NCI-H2171 treated with DMSO at 0.1 percent for 48 hours (cell line): Measurements from ENCODE around the gene CR1.
"Not testable (repeated sequence)": the region's sequence is repeated elsewhere in the genome, so short reads cannot be mapped to it uniquely, and the experiment has no call there.

Experiments used
- DNase-seq: peaks from one replicate; lab custom pipeline; 2025; lab: John Stamatoyannopoulos, UW

Gene CR1

DNA sequence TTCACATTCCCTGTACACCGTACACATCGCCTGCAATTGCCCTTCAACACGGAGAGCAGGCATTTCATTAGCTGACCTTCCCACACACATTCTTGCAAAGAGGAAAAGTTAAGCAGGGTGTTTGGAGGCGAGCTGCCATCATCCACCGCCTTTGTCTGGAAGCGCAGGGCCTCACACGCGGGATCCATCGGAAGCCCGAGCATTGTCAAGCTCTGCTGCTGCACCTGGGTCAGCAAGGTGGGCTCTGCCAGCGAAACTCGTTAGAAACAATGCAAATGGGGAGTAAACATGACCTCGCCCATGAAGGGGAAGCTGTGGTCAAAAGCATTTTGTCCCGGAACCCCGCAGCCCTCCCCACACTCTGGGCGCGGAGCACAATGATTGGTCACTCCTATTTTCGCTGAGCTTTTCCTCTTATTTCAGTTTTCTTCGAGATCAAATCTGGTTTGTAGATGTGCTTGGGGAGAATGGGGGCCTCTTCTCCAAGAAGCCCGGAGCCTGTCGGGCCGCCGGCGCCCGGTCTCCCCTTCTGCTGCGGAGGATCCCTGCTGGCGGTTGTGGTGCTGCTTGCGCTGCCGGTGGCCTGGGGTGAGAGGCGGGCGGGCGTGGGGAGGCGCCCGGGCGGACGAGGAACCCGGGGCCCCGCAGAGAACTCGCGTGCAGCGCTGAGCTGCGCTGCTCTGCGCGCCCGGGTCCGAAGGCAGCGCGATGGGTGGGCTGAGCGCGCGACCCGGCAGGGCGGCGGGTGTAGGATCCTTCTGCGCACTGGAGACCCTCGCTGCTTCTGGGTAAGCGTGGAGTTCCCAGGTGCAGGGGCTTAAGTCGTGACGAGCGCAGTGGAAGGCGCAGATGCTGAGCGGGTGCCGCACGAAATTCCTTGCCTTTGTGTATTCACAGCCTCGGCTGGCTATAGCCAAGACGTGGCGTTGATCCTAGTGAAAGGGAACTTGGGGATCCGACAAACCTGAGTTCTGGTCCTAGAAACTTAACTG is at the start of gene CR1:
TSS of gene CR1 (plus strand) at position 357 of the 992 bp plus-strand sequence. CDS start at position 468, 111 bp downstream.
- DNase-seq: no peak

DNA sequence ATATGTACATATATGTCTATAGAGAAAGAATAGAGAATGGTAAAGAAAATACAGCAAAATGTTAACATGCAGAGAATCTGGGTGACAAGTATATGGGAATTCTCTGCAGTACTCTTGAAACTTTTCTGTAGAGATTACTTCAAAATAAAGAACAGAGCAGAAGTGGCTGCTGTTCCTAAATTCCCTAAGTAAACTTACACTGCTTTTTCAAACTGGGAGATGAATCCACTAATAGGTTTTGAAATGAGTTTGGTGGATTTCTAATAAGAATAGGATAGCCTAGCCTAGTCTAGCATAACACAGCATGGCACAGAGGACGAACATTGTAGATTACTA is 42.3 kb upstream of the CR1 start:
- DNase-seq: no peak

DNA sequence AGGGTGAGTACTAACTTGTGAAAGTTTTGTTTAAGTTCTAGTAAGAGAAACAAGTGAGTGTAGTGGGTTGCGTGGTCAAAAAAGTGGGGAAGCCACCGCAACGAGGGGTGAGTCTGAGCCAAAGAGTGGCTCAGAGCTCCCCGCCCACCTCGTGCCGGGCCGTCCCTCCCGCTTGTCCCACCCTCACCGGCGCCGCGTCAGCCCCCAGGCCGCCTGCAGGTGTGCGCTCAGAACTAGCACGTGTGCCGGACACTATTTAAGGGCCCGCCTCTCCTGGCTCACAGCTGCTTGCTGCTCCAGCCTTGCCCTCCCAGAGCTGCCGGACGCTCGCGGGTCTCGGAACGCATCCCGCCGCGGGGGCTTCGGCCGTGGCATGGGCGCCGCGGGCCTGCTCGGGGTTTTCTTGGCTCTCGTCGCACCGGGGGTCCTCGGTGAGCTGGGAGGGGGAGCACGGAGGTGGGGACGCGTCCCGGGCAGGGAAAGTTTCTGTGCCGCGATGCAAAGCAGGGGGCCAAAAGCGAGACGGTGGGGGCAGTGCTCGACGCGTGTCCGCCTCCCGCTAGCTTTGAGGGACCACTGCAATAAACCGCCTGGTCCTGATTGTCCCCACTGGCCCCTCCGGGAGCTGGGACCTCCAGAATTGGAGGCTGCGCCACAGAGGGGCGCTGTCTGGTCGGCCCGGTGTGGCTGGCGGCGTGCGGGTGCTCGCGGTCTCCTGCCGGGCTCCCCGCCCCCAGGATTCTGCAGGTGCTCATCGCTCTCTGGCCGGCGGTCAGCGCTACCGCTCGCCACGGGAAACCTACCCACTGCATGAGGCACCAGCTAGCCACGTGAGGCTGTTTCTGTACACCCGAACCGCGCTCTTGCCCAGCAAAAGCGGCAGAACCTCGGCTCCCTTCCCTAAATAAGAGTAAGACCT is 41.7 kb upstream of the CR1 start, which contains the start of gene CR2:
TSS of gene CR2 (plus strand) at position 283 of the 919 bp plus-strand sequence. CDS start at position 374, 91 bp downstream.
- no peak for DNase-seq

DNA sequence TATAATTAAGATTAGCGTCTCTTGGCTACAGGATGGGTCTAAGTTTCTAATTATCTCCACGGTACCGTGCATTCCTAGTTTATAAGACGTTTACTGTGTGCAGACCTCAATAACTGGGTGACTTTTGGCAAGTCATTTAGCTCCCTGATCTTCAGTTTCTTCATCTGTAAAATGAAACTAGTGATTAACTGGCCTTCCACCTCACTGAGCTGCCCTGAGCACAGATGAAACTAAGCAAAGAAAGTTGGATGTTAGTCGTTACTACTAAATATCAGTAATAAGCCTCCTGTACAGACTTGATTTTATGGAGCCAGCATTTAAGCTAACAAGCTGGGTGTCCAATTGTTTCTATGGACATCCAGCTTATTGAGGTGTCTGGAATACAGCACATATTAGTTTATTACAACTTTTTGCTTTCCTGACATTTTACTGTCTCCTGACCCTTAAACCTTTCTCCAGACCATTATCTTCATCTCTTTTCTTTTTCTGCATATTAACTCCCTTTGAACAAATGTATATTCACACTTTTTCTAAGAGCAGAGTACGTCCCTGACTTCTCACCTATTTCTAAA is 40.7 kb upstream of the CR1 start:
- no peak for DNase-seq

DNA sequence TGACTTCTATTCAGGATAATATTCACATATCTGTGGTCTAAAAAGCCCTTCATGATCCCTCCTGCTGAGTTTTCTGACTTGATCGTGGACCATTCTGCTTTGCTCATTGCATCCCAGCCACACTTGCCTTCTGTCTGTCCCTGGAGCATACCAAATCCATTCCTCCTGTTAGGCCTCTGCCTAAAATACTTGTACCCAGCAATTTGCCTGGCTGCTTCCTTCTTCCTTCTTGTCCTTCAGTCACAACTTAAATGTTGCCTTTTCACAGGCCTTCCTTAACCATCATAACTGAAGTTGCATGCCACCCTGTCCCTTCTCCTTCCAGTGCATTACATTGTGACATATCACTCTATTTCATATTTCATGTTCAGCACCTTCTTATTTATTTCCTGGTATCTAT is 37.5 kb upstream of the CR1 start:
- no peak for DNase-seq

DNA sequence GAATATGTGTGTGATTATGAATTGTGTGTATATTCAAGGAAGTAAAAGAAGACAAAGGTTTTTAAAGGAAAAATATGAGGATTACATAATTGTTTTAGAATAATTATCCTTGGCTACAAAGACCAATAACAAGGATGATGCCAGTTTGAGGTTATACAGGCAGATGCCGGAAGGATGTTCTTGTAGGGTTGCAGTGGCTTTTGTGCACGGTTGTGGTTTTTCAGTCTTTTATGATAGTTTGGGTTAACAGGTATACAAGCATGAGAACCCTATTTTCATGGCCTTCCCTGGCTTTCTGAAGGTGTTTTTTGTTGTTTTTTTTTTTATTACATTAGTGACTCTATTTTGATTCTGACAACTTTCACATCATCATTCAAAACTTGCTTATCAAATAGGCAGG is 36.9 kb upstream of the CR1 start:
- DNase-seq: no peak

DNA sequence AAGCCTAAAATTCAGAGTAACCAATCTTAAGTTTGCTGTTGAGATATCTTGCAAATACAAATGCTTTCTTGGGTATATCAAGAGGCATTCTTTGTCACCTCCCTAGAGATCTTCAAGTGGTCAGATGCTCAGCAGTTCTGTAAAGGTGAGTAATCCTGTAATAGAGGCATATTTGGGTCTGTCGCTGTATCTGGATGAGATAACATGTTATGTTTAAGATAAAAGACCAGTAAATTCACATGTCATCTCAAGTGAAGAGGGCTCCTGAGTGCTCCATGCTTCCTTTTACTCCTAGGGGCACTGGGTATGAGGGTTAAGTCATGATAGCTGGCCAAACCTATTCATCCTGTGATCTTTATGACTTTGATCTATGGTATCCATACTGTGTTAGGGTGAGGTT is 34.3 kb upstream of the CR1 start:
- no peak for DNase-seq

DNA sequence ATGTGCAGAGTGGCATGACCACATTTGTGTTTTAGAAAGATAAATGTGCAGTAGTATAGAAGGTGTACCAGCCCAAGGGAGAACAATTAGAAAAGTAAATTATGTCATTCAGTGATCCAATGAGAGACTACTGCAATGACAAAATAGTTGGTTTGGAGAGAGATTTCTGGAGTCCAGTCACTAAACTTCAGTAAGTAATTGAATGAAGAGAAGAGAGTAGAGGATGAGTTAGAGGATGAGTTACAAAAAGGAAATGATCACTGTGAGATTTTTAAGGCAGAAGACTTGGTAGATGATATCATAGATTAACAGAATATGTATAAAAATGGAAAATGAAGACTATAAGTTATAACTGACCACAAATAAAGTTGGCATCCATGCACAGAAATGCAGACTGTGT is 33.4 kb upstream of the CR1 start:
- DNase-seq: no peak

DNA sequence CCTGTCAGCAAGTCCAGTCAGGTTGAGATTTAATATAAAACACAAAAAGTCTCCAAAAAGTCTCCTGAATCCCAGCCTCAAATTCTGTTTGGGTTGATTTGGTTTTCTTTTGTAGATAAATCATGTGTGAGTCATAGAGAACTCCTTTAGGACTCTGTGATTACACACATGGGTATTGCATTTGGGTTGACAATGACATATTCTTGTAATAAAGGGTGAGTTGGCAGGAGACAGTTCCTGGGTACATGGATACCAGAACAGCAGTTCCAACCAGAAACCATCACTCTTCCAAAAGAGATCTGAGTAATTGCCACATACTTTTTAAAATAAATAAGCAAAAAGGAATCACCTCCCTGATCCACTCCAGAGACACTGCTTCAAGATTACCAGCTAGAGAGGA is 32.9 kb upstream of the CR1 start:
- no peak for DNase-seq

DNA sequence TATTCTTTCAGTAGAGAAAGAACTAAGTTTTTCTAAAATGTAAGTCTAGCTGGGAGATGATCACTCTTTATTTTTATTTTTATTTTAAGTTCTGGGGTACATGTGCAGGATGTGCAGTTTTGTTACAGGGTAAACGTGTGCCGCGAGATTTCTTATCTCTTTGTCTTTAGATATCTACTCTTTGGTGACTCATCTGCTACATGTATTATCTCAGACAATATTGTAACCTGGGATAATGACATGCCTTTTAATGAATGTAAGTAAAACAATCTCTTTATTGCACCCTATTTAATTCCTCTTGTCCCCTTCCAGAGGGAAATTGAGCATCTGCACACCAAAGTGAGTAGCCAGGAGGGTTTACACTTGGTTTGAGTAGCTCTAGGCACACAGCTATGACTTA is 32.4 kb upstream of the CR1 start:
- no peak for DNase-seq

DNA sequence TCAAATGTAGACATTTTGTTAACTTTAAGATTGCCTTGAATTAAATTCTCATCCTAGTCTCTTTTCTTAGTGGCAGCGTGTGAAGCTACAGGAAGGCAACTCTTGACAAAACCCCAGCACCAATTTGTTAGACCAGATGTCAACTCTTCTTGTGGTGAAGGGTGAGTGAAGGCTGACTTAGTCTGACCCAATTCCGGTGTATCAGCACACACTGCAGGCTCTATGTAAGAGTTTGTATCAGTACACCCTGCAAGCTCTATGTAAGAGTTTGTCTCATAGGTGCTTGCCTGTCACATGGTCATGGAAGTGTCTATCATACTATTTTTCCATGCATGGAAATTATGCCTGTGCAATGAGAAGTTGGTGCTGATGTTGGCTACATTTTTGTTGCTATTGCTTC is 25.0 kb upstream of the CR1 start:
- DNase-seq: no peak

DNA sequence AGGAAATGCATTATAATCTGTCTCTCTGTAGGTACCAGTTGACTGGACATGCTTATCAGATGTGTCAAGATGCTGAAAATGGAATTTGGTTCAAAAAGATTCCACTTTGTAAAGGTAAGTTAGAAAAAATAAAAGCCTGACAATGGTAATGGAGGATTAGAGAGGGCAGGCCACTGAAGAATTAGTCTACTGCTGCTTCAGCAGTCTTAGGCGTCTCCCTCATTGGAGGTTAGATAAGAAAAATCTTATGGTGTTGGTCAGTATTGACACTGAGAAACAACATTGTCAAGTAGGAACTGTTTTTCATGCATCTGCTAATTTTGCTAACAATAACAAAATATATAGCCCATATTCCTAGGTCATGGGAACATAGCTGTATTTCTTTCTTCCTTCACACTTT is 21.7 kb upstream of the CR1 start:
- no peak for DNase-seq

DNA sequence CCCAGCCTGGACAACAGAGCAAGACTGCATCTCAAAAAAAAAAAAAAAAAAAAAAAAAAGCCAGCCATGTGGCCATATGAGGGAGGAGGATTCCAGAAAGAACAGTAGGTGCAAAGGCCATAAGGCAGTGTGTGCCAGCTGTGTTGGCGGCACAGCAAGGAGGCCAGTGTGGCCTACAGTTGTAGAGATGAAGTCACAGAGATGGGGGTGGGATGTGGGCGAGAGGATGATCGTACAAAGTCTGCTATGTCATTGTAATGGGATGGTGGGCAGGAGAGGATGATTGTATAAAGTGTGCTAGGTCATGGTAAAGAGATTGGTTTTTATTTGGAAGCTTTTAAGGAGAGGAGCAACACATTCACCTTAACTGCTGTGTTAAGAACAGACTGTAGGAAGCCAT is 9.8 kb upstream of the CR1 start:
- no peak for DNase-seq

DNA sequence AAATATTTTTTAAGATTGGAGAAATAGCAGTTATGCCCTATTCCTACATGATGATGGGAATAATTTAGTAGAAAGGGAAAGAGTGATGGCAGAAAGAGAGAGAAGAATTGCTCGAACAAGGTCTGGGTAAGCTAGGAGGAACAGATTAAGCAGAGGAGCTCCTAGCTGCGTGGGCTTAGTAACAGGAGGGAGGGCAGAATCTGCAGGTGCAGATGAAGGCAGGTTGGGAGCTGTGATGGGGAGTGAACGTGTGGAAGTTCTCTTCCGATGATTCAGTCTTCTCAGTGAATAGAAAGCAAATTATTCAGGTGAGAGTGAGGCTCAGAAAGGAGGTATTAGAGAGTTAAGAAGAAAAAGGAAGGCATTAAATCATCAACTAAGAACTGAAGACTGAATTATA is 8.3 kb upstream of the CR1 start:
- DNase-seq: no peak

DNA sequence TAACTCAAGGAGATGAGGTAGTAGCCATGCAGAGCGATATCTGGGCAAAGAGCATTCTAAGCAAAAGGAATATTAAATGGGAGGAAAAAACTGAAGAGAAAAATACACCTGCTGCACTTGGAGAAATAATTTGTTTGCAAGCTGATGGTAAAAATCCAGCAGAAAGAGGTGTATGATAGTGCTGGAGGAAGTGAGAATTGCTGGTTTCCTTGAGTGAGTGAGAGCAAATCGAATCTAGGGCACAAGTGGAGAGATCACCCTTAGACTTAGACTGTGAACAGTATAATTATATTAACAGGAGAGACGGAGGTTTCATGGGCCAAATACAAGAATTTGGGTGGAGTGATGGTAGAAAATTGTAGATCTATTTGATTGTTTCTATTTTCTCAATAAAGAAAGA is 2.7 kb upstream of the CR1 start:
- no peak for DNase-seq

DNA sequence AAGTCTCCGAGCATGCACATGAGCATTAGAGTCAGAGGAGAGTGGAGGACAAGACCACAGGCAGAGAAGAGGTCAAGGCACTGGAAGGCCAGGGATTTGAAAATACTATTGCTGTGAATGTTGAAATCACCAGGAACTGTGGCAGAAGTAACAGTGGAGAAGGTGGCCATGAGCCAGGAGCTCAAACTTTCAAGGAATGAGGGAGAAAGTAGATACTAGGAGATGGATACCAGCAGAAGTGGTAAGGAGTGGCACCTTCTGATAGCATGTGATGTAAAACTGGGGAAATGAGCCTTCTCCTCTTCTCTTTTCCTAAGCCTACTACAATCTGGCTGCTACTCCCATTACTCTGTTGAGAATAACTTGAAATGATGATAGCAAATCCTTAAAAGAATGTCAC is 1.8 kb upstream of the CR1 start:
- no peak for DNase-seq

DNA sequence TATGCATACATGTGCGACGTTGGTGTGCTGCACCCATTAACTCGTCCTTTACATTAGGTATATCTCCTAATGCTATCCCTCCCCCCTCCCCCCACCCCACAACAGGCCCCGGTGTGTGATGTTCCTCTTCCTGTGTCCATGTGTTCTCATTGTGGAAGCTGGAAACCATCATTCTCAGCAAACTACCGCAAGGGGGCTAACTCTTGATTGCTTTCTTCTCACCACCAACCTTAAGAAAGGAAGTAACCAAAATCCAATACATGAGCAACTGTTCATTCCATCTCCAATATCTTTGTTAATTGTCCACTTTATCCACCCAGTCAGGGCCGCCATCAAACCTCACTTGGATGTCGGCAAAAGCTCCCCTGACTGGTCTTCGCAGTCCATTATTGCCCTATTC is 676 bp upstream of the CR1 start:
- not testable (repeated sequence) for DNase-seq

DNA sequence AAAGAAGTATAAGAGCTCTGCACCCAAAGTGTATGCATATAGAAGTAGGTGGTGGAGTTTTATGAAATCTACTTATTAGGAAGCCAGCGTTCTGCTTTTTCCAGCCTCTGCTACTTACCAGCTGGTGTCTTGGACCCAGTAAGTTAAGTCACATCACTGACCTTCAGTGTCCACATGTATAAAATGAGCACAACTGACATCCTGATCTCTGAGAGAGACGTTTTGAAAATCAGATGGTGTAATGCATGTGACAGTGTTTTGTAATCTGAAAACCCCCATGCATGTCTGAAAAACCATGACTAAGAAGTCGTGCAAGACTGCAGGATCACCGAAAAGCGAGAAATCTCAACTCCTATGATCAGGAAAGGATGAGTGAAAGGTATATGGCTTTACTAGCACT is 2.0 kb downstream of the CR1 start:
- DNase-seq: no peak

DNA sequence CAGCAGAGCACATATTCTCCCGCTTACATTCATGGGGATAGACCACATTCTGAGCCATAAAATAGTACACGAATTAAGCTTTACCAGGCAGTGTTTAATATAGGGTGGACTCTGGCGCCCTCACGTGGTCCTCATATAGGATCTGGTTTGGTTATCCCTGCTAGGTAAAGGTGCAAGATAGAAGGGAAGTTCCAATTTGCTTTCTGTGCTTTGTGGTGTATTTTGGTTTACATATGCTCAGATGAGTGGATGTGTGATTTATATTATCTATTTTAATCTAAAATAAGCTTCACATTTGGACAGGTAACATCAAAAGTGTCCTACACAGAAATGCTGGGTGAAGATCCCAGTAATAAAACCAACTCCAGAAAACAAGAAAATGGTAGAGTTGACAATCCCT is 3.6 kb downstream of the CR1 start:
- DNase-seq: peak; percentile 61

DNA sequence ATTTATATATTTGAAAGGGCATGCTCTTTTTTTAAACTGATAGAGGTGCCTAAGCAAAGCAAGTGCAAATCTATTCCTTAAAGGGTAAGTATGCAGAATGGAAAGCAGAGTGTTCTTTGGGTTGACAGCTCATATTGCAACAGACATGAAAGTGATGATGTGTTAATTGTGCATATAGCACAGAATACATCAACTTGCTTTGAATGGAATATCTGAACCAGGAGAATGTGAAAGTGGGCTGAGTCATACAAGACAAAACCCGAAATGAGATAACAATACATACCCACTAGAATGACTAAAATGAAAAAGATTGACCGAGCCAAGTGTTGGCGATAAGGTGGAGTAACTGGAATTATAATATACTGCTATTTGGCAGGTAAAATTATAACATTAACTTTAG is 4.3 kb downstream of the CR1 start:
- no peak for DNase-seq

DNA sequence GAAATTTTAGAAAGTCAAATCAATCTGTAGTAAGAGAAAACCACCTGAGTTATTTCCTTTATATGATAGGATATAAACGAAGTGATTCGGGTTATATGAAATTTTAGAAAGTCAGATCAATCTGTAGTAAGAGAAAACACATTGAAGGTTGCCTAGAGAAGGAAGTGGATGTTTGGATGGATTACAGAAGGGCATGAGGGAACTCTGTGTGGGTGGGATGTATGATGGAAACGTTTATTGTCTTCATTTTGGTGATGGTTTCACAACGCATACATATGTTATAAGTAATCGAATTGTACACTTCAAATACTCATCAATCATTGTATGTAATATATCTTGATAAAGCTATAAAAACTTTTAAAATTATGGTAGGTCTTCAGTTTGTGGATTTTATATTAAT is 5.1 kb downstream of the CR1 start:
- no peak for DNase-seq

DNA sequence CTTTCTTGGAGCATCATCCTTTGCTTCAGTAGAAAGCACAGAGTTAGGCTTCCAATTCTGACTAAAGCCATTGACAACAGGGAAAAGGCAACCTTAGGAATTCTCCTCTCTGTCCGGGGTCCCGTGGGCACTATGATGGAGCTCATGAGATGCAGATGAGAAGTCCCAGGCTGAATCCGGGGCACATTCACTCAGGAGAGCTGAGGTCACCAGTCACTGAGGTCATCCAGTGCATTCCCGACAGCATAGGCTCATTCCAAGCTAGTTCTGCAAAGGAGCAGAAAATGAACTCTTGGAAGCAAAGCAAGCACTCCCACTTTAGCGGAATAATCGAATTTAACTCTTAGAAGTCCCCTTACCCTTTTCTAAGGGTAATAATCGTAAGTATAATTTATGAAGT is 6.8 kb downstream of the CR1 start:
- no peak for DNase-seq

DNA sequence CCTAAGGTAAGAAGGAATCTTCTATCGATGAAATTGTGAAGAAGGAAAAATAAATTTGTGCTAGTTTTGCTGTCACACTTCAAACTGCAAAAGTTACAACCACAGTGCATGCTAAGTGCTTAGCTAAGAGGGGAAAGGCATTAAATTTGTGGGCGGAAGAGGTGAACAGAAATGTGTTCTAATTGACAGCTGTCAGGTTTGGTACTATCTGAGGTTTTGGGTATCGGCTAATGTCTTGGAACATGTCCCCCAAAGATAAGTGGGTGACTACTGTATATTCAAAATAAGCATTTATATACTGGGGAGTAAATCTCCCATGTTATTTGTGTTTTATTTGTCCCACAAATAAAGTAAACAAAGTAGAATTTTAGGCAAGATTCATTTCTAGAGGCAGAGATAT is 8.0 kb downstream of the CR1 start:
- no peak for DNase-seq
